ENCODE measurements around the gene RALGDS.

Gene RALGDS

DNA sequence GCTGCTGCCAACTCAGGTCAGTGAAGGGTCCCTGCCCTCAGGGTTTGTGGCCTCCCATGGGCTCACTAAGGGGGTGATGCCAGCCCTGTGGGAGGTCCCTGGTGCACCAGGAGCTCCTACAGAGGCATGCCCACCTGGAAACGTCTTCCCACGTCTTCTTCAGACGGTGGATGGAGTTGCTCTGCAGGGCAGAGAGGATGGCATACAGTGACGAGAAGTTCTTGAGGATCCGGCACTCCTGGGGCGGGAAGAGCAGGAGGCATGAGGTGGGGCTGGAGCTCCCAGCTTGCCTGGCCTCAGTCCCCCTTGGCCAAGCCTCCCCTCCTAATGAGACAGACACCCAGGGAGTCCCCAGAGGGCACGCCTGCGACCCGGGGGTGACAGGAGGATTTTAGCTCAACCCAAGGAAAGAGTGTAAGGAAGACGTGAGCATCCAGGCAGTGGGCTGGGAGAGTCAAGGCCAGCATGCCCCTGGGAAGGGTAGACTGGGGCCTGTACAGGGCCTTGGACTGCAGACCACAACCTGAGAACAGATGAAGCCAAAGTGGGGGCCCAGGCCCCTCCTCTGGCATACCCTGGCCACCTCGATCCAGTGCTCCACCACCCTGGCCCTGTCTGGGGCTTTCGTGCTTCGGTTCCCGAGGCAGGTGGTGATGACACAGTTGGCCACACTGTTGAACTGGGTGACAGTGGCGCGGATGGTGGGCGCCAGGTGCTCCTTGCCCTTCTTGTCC, 14.4 kb downstream of the RALGDS start:
- Histone ChIP-seq H3K9me3 (ENCODE audit: low read length) (no peaks in the 10 kb centered on the region), H3K27ac (ENCODE audit: low read depth, low read length) (no peak overlapping the region), H3K27me3 (ENCODE audit: control insufficient read depth in 1 of 2, insufficient read depth in 2 of 2, low read length in 2 of 2) (no peaks in the 10 kb centered on the region), H3K4me3 (ENCODE audit: low read depth in 1 of 2, low read length in 2 of 2) (no peak overlapping the region), H3K4me1 (ENCODE audit: insufficient read depth, low read length) (no peaks in the 10 kb centered on the region), H3K9ac (ENCODE audit: low read length) (no peak overlapping the region), H3K36me3 (ENCODE audit: insufficient read depth, low read length) (peaks cover 96% of the 10 kb centered on the region)

DNA sequence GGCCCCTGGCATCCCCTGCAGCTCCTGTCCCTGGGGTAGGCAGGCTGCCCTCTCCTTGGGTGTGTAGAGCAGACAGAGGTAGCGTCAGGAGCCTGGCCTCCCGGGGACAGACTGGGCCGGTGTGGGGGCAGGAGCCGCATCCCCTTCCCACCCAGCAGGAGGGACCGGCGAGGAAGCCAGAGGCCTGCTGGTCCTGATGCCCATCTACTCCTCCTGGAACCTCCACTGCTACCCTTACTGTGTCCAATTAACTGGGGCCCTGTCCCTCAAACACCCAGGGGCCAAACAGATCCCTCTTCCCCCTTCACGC, 15.6 kb downstream of the RALGDS start:
- Histone ChIP-seq H3K36me3 (ENCODE audit: insufficient read depth, low read length) (peaks cover 97% of the 10 kb centered on the region), H3K4me3 (ENCODE audit: low read depth in 1 of 2, low read length in 2 of 2) (no peak overlapping the region), H3K27ac (ENCODE audit: low read depth, low read length) (no peak overlapping the region), H3K9me3 (ENCODE audit: low read length) (no peaks in the 10 kb centered on the region), H3K9ac (ENCODE audit: low read length) (no peak overlapping the region), H3K27me3 (ENCODE audit: control insufficient read depth in 1 of 2, insufficient read depth in 2 of 2, low read length in 2 of 2) (no peaks in the 10 kb centered on the region), H3K4me1 (ENCODE audit: insufficient read depth, low read length) (no peaks in the 10 kb centered on the region)

DNA sequence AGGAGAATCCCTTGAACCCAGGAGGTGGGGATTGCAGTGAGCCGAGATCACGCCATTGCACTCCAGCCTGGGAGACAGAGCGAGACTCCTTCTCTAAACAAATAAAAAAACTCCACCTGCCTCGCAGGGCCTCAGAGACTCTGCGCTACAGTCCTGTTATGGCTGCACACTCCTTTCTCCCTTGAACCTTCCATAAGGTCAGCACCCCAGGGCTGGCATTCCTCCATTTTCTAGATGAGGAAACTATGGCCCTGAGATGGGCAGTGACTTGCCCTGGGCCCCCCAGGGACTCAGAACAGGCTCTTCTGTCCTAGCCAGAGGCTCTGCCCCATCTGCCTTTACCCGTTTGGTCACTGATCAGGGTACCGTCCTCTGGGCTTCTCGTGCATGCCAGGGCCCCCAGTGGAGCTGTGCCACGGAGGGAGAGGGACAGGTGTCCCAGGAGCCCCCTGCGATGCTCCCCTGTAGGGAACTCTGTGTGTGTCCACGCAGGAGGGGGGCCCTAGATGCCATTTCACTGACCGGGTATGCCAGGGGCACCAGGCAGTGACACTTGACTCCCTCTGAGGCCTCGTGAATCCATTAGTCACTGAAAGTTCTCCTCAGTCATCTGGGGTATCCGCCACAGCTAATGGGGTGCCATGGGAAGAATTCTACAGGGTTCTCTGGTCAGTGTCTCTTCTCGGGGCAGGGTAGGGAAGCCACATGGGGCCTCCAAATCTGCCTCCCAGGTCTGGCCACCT, 16.2 kb downstream of the RALGDS start:
- Histone ChIP-seq H3K36me3 (ENCODE audit: insufficient read depth, low read length) (peaks cover 97% of the 10 kb centered on the region), H3K4me3 (ENCODE audit: low read depth in 1 of 2, low read length in 2 of 2) (no peak overlapping the region), H3K9me3 (ENCODE audit: low read length) (no peaks in the 10 kb centered on the region), H3K4me1 (ENCODE audit: insufficient read depth, low read length) (no peaks in the 10 kb centered on the region), H3K27ac (ENCODE audit: low read depth, low read length) (no peak overlapping the region), H3K9ac (ENCODE audit: low read length) (no peak overlapping the region), H3K27me3 (ENCODE audit: control insufficient read depth in 1 of 2, insufficient read depth in 2 of 2, low read length in 2 of 2) (no peaks in the 10 kb centered on the region)

GRCh38 chr9:133103987-133104505, 17.0 kb downstream of the RALGDS start:
- Histone ChIP-seq H3K27ac (ENCODE audit: low read depth, low read length) (no peak overlapping the region), H3K9ac (ENCODE audit: low read length) (no peak overlapping the region), H3K27me3 (ENCODE audit: control insufficient read depth in 1 of 2, insufficient read depth in 2 of 2, low read length in 2 of 2) (no peaks in the 10 kb centered on the region), H3K4me3 (ENCODE audit: low read depth in 1 of 2, low read length in 2 of 2) (no peak overlapping the region), H3K9me3 (ENCODE audit: low read length) (no peaks in the 10 kb centered on the region), H3K4me1 (ENCODE audit: insufficient read depth, low read length) (no peaks in the 10 kb centered on the region), H3K36me3 (ENCODE audit: insufficient read depth, low read length) (peaks cover 97% of the 10 kb centered on the region)

GRCh38 chr9:133103183-133103986, 17.7 kb downstream of the RALGDS start:
- H3K4me3 ChIP-seq (ENCODE audit: low read depth in 1 of 2, low read length in 2 of 2) = no peak overlapping the region
- peaks cover 97% of the 10 kb centered on the region for H3K36me3 ChIP-seq (ENCODE audit: insufficient read depth, low read length)
- H3K9me3 ChIP-seq (ENCODE audit: low read length) = no peaks in the 10 kb centered on the region
- H3K9ac ChIP-seq (ENCODE audit: low read length) = no peak overlapping the region
- no peaks in the 10 kb centered on the region for H3K4me1 ChIP-seq (ENCODE audit: insufficient read depth, low read length)
- H3K27ac ChIP-seq (ENCODE audit: low read depth, low read length) = no peak overlapping the region
- no peaks in the 10 kb centered on the region for H3K27me3 ChIP-seq (ENCODE audit: control insufficient read depth in 1 of 2, insufficient read depth in 2 of 2, low read length in 2 of 2)

DNA sequence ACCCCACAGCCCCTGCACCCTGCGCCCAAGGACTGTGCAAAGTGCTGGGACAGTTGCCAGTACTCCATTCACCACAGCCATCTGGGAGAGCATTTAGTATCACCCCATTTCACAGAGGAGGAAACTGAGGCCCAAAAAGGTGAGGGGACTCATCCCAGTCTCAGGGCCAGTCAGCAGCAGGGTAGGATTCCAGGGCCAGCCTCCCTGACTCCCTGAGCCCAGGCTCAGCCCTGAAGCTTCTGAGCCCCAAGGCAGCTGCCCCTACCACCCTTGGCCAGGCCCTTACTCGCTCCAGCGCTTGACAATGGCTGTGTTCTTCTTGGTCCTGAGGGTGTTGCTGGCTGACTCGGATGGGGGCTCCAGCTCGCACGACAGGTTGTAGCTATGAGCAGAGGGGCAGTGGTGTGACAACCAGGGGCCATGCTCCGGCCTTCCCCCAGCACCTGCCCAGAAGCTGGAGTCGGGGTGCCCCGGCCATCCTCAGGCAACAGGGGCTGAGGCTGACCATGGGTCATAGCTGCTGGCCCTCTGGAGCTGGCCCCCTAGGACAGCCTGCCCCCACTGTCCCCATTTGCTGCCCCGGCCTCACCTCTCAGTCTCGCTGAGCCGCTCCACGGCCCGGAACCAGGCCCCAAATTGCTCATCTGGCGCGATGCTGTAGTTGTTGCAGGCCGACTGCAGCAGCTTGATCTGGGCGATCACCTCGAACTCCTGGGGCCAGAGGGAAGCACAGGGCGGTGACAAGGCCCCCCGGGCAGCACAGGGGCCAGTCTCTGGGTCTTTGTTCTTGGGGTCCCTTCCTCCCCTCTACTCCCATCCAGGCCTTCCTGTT, 18.6 kb downstream of the RALGDS start:
- Histone ChIP-seq H3K9ac (ENCODE audit: low read length) (no peak overlapping the region), H3K9me3 (ENCODE audit: low read length) (no peaks in the 10 kb centered on the region), H3K4me1 (ENCODE audit: insufficient read depth, low read length) (no peaks in the 10 kb centered on the region), H3K27me3 (ENCODE audit: control insufficient read depth in 1 of 2, insufficient read depth in 2 of 2, low read length in 2 of 2) (no peaks in the 10 kb centered on the region), H3K4me3 (ENCODE audit: low read depth in 1 of 2, low read length in 2 of 2) (no peak overlapping the region), H3K36me3 (ENCODE audit: insufficient read depth, low read length) (peaks cover 97% of the 10 kb centered on the region), H3K27ac (ENCODE audit: low read depth, low read length) (no peak overlapping the region)

DNA sequence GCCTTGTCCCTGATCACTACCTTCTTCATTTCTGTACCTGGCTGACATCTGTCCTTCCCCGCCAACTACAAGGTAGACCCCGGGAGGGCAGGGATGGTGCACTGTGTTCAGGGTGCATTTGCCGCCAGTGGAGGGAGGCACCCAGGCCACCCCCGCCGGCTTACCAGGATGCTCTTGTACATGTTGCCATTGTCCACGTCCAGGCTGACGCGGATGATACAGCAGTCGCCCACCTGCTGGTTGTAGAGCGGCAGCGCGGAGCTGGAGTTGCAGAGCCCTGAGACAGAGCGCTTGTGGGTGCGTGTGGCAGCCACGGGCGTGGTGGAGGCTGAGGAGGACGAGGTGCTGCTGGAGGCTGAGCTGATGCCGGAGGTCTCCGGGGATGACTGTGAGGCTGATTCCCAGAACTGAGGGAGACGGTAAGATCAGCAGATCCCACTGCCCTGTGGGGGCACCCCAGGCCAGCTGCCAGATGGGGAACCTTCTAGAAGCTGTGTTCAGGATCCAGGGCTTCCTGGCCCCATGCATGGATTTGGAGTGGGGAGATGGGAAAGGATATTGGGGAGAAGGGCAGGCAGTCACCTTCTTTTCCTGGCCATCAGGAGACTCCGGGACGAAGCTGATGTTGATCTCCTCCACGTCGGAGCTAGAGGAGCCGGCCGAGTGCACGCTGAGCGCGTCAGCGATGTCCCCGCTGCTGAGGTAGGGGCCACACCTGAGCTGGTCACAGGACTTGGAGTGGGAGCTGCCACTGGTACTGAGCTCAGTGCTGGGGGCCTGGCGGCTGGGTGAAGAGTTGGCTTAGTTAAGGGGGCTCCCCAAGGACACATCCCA, 19.5 kb downstream of the RALGDS start:
- H3K27ac ChIP-seq (ENCODE audit: low read depth, low read length) = no peak overlapping the region
- H3K36me3 ChIP-seq (ENCODE audit: insufficient read depth, low read length) = peaks cover 97% of the 10 kb centered on the region
- no peak overlapping the region for H3K4me3 ChIP-seq (ENCODE audit: low read depth in 1 of 2, low read length in 2 of 2)
- H3K9ac ChIP-seq (ENCODE audit: low read length) = no peak overlapping the region
- H3K9me3 ChIP-seq (ENCODE audit: low read length) = no peaks in the 10 kb centered on the region
- H3K4me1 ChIP-seq (ENCODE audit: insufficient read depth, low read length) = no peaks in the 10 kb centered on the region
- no peaks in the 10 kb centered on the region for H3K27me3 ChIP-seq (ENCODE audit: control insufficient read depth in 1 of 2, insufficient read depth in 2 of 2, low read length in 2 of 2)

- Histone ChIP-seq H3K27ac (ENCODE audit: low read depth, low read length) (no peak overlapping the region), H3K4me1 (ENCODE audit: insufficient read depth, low read length) (no peaks in the 10 kb centered on the region), H3K9me3 (ENCODE audit: low read length) (no peaks in the 10 kb centered on the region), H3K4me3 (ENCODE audit: low read depth in 1 of 2, low read length in 2 of 2) (no peak overlapping the region), H3K36me3 (ENCODE audit: insufficient read depth, low read length) (peaks cover 93% of the 10 kb centered on the region), H3K9ac (ENCODE audit: low read length) (no peak overlapping the region), H3K27me3 (ENCODE audit: control insufficient read depth in 1 of 2, insufficient read depth in 2 of 2, low read length in 2 of 2) (no peaks in the 10 kb centered on the region)
Measured at GRCh38 chr9:133100506-133101355, 20.3 kb downstream of the RALGDS start.

DNA sequence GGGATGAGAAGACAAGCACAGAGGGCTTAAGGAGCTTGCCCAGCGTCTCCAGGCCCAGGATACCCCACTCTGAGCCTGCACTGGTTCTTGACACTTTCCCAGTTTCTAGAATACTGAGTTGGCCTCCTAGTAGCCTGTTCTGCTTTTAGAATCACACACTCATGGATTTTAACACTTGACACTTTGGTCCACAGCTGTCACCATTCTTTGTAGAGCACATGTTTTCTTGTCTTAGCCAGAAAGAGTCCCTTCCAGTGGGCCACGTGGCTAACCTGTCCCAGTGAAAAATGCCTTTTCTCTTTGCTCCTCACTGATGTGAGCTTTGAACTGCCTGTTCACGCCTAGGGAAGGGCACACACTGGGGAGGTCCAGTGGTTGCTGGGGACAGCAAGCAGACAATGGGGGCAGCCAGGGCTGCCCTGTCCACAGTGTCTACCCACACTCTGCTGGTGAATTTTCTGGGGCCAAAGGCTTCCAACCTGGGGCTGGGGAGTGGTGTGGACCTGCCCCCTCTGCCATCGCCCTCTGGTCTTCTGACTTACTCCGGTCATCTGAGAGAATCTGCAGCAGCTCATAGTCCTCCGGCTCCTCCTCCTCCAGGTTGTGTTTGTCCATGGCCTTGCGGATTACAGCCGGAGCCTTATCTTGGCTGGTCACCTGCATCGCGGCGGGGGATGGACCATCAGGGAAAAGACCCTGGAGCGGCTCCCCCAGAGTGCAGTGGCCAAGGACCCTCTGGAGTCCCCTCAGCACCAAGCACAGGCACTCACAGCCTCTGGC, 21.1 kb downstream of the RALGDS start:
- no peaks in the 10 kb centered on the region for H3K27me3 ChIP-seq (ENCODE audit: control insufficient read depth in 1 of 2, insufficient read depth in 2 of 2, low read length in 2 of 2)
- no peak overlapping the region for H3K27ac ChIP-seq (ENCODE audit: low read depth, low read length)
- H3K4me1 ChIP-seq (ENCODE audit: insufficient read depth, low read length) = no peaks in the 10 kb centered on the region
- H3K9me3 ChIP-seq (ENCODE audit: low read length) = peaks cover 4% of the 10 kb centered on the region
- H3K36me3 ChIP-seq (ENCODE audit: insufficient read depth, low read length) = peaks cover 88% of the 10 kb centered on the region
- H3K9ac ChIP-seq (ENCODE audit: low read length) = no peak overlapping the region
- no peak overlapping the region for H3K4me3 ChIP-seq (ENCODE audit: low read depth in 1 of 2, low read length in 2 of 2)

Data from muscle layer of colon (tissue), 2 donors.